Endothelial cell of umbilical vein (primary cell): ENCODE results near the gene SNCAIP.

Experiments used
- CTCF ChIP-seq, 2 donors: IDR thresholded peaks; 1 replicate in 1 of 2; 2 replicates in 1 of 2; pipeline ENCODE4 v1.5.1; 2011; ENCODE audit warnings: low read length in 2 of 2, mild to moderate bottlenecking in 2 of 2, moderate library complexity in 2 of 2, control low read depth in 1 of 2, inconsistent platforms in 1 of 2, low read depth in 1 of 2; ENCODE audit not compliant: insufficient read depth in 1 of 2; ENCODE audit errors: extremely low read depth in 1 of 2
- EZH2 ChIP-seq: IDR thresholded peaks from 2 replicates; pipeline ENCODE4 v1.6.1; 2012; ENCODE audit warnings: borderline replicate concordance, low read depth, mild to moderate bottlenecking, moderate library complexity, low read length, inconsistent platforms; ENCODE audit not compliant: severe bottlenecking
- FOS ChIP-seq: IDR thresholded peaks from 2 replicates; pipeline ENCODE4 v1.6.1; 2011; ENCODE audit warnings: mild to moderate bottlenecking, low read length, moderate library complexity, borderline replicate concordance; ENCODE audit not compliant: insufficient read depth
- MYC ChIP-seq: IDR thresholded peaks from one replicate; pipeline ENCODE4 v1.6.1; 2011; ENCODE audit warnings: mild to moderate bottlenecking, low read depth, low read length
- POLR2A ChIP-seq: IDR thresholded peaks from 2 replicates; pipeline ENCODE4 v1.6.1; 2012; ENCODE audit warnings: low read depth, mild to moderate bottlenecking, control low read depth, low read length
- POLR2AphosphoS5 ChIP-seq: IDR thresholded peaks from 2 replicates; pipeline ENCODE4 v1.6.1; 2012; ENCODE audit warnings: low read depth, mild to moderate bottlenecking, control low read depth, low read length, moderate library complexity; ENCODE audit not compliant: insufficient read depth
- TF ChIP-seq, protein P1 (sequence below): IDR thresholded peaks from 2 replicates; pipeline ENCODE4 v1.6.1; 2011; ENCODE audit not compliant: insufficient read depth, insufficient read length

DNA sequence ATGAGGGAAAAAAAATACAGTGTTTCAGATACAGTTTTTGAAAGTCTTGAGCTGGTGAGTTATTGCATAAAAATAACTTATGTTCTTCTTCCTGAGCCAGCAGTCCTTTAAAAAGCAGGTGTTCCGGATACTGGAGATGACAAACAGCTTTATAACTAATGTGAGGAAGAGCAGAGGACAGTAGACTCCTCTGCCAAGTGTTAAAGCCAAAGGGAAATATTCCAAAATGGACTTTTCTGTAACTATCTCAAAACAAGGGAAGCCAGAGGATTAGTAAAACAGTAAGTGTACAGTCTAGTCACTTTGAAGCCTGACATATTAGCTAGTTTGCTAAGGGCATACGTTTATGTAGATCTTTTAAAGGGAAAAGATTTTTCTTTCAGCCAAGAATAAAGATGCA, 11.0 kb upstream of the SNCAIP start:
- TF ChIP-seq POLR2A = no peak
- no peak for TF ChIP-seq CTCF (IDR thresholded peaks at IDR 0.05; ENCODE audit: extremely low read depth in 1 of 2, insufficient read depth in 1 of 2, low read depth in 1 of 2, low read length in 2 of 2)
- no peak for TF ChIP-seq EZH2
- TF ChIP-seq MYC = no peak
- TF ChIP-seq, protein P1, sequence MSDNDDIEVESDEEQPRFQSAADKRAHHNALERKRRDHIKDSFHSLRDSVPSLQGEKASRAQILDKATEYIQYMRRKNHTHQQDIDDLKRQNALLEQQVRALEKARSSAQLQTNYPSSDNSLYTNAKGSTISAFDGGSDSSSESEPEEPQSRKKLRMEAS = no peak
- no peak for TF ChIP-seq POLR2AphosphoS5
- TF ChIP-seq FOS = no peak
